Adrenal gland (tissue), 12 donors: ENCODE results near the gene AIDA. TPM values are rescaled to one million over a fixed set of nuclear protein-coding genes. Genes with fewer than 3 reads are reported as not detected.
"Not testable (repeated sequence)": the region's sequence is repeated elsewhere in the genome, so short reads cannot be mapped to it uniquely, and the experiment has no call there.

Source experiments
- DNase-seq, 7 donors: peaks; one replicate each; pipeline ENCODE4 v3.0.0-alpha.2; 2019 to 2020
- H3K27ac ChIP-seq, 5 donors: fragments of 200-600 bp; sonication (generic) in 4 of 5; 1 replicate in 3 of 5; 2 replicates in 2 of 5; pipeline versions ENCODE4 v1.5.1 to v1.8.0; 2016 to 2020; ENCODE audit warnings: mild to moderate bottlenecking in 1 of 5
- H3K27me3 ChIP-seq: fragments of 200-600 bp; 2 replicates; pipeline ENCODE4 v1.8.0; 2021
- H3K36me3 ChIP-seq, 2 donors: fragments of 200-600 bp; replicated peaks in 1 of 2; 1 replicate in 1 of 2; 2 replicates in 1 of 2; pipeline versions ENCODE4 v1.5.1 to v1.8.0; 2018 to 2022
- H3K4me1 ChIP-seq, 2 donors: fragments of 200-600 bp; replicated peaks in 1 of 2; 1 replicate in 1 of 2; 2 replicates in 1 of 2; pipeline versions ENCODE4 v1.5.1 to v1.8.0; 2018 to 2021
- H3K4me3 ChIP-seq, 4 donors: fragments of 200-600 bp; sonication (generic) in 3 of 4; one replicate each; pipeline ENCODE4 v1.5.1; 2016 to 2018
- H3K9me3 ChIP-seq, 3 donors: fragments of 200-600 bp; sonication (generic) in 1 of 3; replicated peaks in 1 of 3; 1 replicate in 2 of 3; 2 replicates in 1 of 3; pipeline versions ENCODE4 v1.5.1 to v1.8.0; 2016 to 2021
- POLR2A ChIP-seq, 2 donors: fragments of 450-650 bp; IDR thresholded peaks; one replicate each; pipeline ENCODE4 v1.6.1; 2017; ENCODE audit warnings: antibody characterized with exemption in 2 of 2, mild to moderate bottlenecking in 2 of 2, moderate library complexity in 1 of 2
- WGBS, 4 donors: extraction: QIAGEN DNeasy Blood & Tissue Kit in 2 of 4; methylation state at CpG; one replicate each; pipeline versions ENCODE4 v1.1.5 to v1.1.7; 2013 to 2017; 5-methylcytosine and 5-hydroxymethylcytosine counted together
- intact Hi-C, 2 donors: fragments of 100-400 bp; cut with DNase I; formaldehyde crosslinking; loops; one replicate each; pipeline versions ENCODE4 v1.14.1 to v1.15.0; 2022 to 2023
- polyA plus RNA-seq, 3 donors: library from polyadenylated mRNA; stranded (reverse); fragments of 200-250 nt in 2 of 3; fragments of 350-450 nt in 1 of 3; fragmentation: Illumina TruSeq in 1 of 3; extraction: RNeasy Lipid Tissue Mini Kit (QIAGEN cat#74804) in 1 of 3; gene quantifications; one replicate each; pipeline ENCODE4 v1.2.3, GENCODE V29; 2013 to 2014
- total RNA-seq, 9 donors: library from RNA; depleted of rRNA in 4 of 9; stranded (reverse); fragments of >200 nt in 4 of 9; fragments of 120-200 nt in 1 of 9; fragmentation: NEBNext Ultra II Directional in 1 of 9; extraction: Animal tissue kit (Norgen Biotek cat#: 25700) in 1 of 9; gene quantifications; one replicate each; pipeline versions ENCODE4 v1.1.0 to v1.2.4, GENCODE V29; 2013 to 2023
- TF ChIP-seq, protein P1 (sequence below), 6 experiments: fragments of 450-650 bp in 4 of 6; fragments of 200-600 bp in 2 of 6; sonication (generic) in 1 of 6; IDR thresholded peaks; 1 replicate in 5 of 6; 2 replicates in 1 of 6; pipeline versions ENCODE4 v1.5.1 to v1.8.0; 2016 to 2021; ENCODE audit warnings: antibody characterized with exemption in 6 of 6, mild to moderate bottlenecking in 2 of 6, moderate library complexity in 1 of 6
- donor health status: healthy with polysubstance abuse.
- donor health status: Bipolar disorder and iron deficiency.
- donor health status: DM: yes; HTN: yes; CAD: no.
- donor health status: DM: no; HTN: no; CAD: no.
- donor health status: DM: no; HTN: no; CAD: no.
- donor health status: DM: yes; HTN: yes; CAD: no.

AIDA gene
- total and polyA plus RNA-seq, 12 donors: 29.4 to 72.0 (median 48.9) TPM

DNA sequence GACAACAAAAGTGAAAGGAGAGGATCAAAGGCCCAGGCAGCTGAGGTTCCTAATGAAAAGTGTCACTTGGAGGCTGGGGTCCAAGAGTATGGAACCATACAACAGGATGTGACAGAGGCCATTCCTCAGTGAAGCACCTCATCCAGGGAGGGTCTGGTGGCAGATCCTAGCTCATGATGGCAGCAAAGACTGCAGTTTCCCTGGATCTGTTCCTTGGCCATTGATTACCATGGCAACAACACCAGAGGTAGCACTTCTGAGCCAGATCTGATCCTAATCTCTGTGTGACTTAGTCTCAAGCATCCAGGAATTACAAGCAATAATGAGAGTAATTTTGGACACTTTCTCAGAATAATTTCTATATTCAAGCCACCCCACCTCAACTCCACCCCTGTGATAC, 37.6 kb upstream of the AIDA start:
- Histone ChIP-seq H3K27me3 (no peaks in the 10 kb centered on the region), H3K27ac (no peak overlapping the region), H3K36me3 (no peaks in the 10 kb centered on the region), H3K9me3 (no peaks in the 10 kb centered on the region), H3K4me1 (peaks cover 0 to 4% of the 10 kb centered on the region in 2 donors), H3K4me3 (no peak overlapping the region)
- TF ChIP-seq, protein P1, sequence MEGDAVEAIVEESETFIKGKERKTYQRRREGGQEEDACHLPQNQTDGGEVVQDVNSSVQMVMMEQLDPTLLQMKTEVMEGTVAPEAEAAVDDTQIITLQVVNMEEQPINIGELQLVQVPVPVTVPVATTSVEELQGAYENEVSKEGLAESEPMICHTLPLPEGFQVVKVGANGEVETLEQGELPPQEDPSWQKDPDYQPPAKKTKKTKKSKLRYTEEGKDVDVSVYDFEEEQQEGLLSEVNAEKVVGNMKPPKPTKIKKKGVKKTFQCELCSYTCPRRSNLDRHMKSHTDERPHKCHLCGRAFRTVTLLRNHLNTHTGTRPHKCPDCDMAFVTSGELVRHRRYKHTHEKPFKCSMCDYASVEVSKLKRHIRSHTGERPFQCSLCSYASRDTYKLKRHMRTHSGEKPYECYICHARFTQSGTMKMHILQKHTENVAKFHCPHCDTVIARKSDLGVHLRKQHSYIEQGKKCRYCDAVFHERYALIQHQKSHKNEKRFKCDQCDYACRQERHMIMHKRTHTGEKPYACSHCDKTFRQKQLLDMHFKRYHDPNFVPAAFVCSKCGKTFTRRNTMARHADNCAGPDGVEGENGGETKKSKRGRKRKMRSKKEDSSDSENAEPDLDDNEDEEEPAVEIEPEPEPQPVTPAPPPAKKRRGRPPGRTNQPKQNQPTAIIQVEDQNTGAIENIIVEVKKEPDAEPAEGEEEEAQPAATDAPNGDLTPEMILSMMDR (IDR thresholded peaks at IDR 0.05): no peak
- TF ChIP-seq POLR2A (IDR thresholded peaks at IDR 0.05): no peak
- no peak for DNase-seq
- intact Hi-C loops: no loop called here

DNA sequence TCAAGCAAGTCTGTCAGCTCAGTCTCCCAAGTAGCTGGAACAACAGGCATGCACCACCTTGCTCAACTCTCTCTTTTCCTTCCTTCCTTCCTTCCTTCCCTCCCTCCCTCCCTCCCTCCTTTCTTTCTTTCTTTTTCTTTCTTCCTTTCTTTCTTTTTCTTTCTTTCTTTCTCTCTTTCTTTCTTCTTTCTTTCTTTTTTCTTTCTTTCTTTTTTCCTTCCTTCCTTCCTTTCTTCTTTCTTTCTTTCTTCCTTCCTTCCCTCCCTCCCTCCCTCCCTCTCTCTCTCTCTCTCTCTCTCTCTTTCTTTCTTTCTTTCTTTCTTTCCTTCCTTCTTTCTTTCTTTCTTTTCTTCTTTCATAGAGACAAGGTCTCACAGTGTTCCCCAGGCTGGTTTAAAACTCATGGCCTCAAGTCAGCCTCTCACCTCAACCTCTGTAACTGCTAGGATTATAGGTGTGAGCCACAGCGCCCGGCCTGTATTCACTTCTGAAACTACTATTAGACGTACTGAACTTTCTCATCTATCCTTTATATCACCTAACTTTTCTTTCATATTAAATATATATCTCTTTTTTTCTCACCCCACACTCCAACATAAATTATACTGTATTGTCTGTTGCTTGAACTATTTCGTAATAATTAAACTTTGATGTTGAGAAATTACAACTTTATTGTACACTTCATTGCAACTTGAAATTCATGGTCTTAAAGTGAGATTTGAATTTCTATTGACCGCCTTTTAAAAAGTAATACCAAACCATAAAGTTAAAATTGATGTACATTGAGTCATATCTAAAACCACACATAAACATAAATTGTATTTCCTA, 29.6 kb upstream of the AIDA start:
- H3K36me3 ChIP-seq, H3K4me1 ChIP-seq, intact Hi-C loops, H3K27ac ChIP-seq, H3K27me3 ChIP-seq, DNase-seq, H3K9me3 ChIP-seq, H3K4me3 ChIP-seq: not testable (repeated sequence)
- 84 to 91% (median 87%) methylated on average over 5 of the region's 5 CpGs for WGBS, 4 donors

GRCh38 chr1:222739929-222740328, 27.6 kb upstream of the AIDA start:
- 49 to 54% (median 53%) methylated on average over 1 of the region's 1 CpG for WGBS, 4 donors
- Histone ChIP-seq H3K9me3 (no peaks in the 10 kb centered on the region), H3K4me3 (no peak overlapping the region), H3K27me3 (no peaks in the 10 kb centered on the region), H3K4me1 (no peaks in the 10 kb centered on the region), H3K27ac (peak overlapping the region in 1 of 5 donors; percentile 24), H3K36me3 (no peaks in the 10 kb centered on the region)
- TF ChIP-seq, protein P1 (IDR thresholded peaks at IDR 0.05): no peak
- no peak for TF ChIP-seq POLR2A (IDR thresholded peaks at IDR 0.05)
- intact Hi-C loops: loop anchor here in 1 of 2 donors (2.0 kb wide), 1 partner anchor 351 kb away; no protein-coding TSS in a partner anchor
- DNase-seq: no peak

DNA sequence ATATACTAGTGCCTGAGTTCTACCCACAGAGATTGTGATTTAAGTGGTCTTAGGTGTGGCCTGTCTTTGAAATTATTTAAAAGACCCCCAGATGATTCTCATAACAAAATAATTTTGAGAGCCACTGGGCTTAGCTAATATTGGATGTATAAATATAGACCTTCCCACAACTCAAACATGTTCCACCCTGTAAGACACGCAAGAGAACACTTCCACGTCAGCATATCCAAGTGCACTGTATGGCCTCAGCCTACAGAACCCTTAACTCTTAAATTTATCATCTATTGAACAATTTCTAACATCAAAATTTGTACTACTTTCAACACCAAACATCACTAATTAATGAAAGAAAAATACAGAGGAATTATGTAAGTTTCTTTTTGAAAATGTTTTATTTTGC, 27.2 kb upstream of the AIDA start:
- no peaks in the 10 kb centered on the region for H3K4me1 ChIP-seq
- peaks cover 0 to 3% of the 10 kb centered on the region in 2 donors for H3K36me3 ChIP-seq
- H3K27me3 ChIP-seq: no peaks in the 10 kb centered on the region
- no peak for DNase-seq
- intact Hi-C loops: loop anchor here in 1 of 2 donors (2.0 kb wide), 1 partner anchor 351 kb away; no protein-coding TSS in a partner anchor
- 77 to 94% (median 89%) methylated on average over 2 of the region's 2 CpGs for WGBS, 4 donors
- H3K9me3 ChIP-seq: no peaks in the 10 kb centered on the region
- no peak overlapping the region for H3K27ac ChIP-seq
- H3K4me3 ChIP-seq: no peak overlapping the region
- TF ChIP-seq POLR2A (IDR thresholded peaks at IDR 0.05): no peak
- TF ChIP-seq, protein P1 (IDR thresholded peaks at IDR 0.05): no peak

- DNase-seq: no peak
- H3K27ac ChIP-seq: no peak within 1 kb of the TSS
- WGBS, 4 donors: 47 to 69% (median 64%) methylated on average over 1 of the region's 1 CpG
- H3K36me3 ChIP-seq: peaks cover 0 to 28% of the 10 kb centered on the region in 2 donors
- no peak within 1 kb of the TSS for H3K4me3 ChIP-seq
- no peaks in the 10 kb centered on the region for H3K27me3 ChIP-seq
- H3K9me3 ChIP-seq: no peaks in the 10 kb centered on the region
- no peaks in the 10 kb centered on the region for H3K4me1 ChIP-seq
- intact Hi-C loops: no loop called here
- TF ChIP-seq, protein P1 (IDR thresholded peaks at IDR 0.05): no peak
- TF ChIP-seq POLR2A (IDR thresholded peaks at IDR 0.05): no peak
Measured at GRCh38 chr1:222736972-222737371, 24.7 kb upstream of the AIDA start, which contains the start of gene FAM177B. Gene FAM177B (plus strand): TSS chr1:222737202. CDS start chr1:222746546, 9,344 bp downstream.
